GM18519 (cell line): ENCODE results near the gene KIFC3.
"Not testable (repeated sequence)": the region's sequence is repeated elsewhere in the genome, so short reads cannot be mapped to it uniquely, and the experiment has no call there.

ENCODE experiments used
- ATAC-seq: cut with Tn5 transposase; IDR thresholded peaks from one replicate; pipeline ENCODE4 v1.9.1; 2021; ENCODE audit warnings: mild to moderate bottlenecking, moderate library complexity; ENCODE audit not compliant: unreplicated experiment, low FRiP score

KIFC3 gene

GRCh38 chr16:57726433-57726947 is 75.8 kb downstream of the KIFC3 start:
- no peak for ATAC-seq

- no peak for ATAC-seq
These were observed 76.3 kb downstream of the KIFC3 start for GRCh38 chr16:57725976-57726375.

DNA sequence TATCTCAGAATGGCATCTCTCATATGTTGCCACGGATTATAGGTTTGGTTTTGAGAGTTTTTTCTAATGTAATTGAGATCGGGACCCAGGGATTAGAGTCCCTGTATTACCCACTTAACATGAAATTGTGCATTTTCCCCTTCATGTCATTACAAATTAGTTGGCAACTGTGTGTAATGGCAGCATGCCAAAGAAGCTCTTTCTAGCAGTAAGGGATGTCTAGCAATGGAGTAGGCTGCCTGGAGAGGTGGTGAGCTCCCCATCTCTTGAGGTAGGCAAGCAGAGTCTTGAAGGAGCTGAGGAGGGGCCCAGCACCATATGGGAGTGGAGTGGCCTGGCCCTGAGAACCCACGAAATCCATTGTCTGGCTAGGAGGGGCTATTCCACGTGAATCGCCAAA is 76.7 kb downstream of the KIFC3 start:
- no peak for ATAC-seq

DNA sequence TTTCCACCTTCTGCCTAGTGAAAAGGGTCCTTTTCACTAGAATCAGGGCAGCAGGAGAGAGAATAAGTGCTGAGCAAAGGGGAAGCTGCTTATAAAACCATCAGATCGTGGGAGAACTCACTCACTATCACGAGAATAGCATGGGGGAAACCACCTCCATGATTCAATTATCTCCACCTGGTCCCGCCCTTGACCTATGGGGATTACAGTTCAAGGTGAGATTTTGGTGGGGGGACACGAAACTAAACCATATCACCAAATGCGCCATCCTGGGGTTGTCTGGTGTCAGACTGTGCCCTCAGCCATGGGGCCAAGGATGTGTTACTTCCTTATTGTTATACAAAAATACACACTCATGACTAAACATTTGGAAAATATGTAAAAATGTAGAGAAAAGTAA is 77.1 kb downstream of the KIFC3 start:
- no peak for ATAC-seq

GRCh38 chr16:57724531-57724930 is 77.8 kb downstream of the KIFC3 start:
- ATAC-seq, result no peak

- ATAC-seq, result no peak
These were observed 79.1 kb downstream of the KIFC3 start for GRCh38 chr16:57723170-57723569.

DNA sequence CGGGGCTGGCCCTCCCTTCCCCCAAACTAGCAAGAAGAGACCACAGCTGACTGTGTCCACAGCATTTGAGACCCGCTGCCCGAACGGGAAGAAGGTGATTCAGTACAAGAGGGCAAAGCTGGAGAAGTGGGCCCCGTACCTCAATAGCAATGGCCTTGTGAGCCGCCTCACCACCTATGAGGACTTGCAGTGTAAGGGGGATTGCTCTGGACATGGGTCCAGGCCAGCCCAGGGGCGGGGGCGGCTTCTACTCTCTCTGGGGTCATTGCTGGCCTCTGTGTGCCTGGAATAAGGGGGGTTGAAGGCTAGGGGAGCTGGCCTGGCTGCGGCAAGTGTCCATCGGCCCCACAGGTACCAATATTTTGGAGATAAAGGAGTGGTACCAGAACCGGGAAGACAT is 79.6 kb downstream of the KIFC3 start:
- ATAC-seq, result no peak

DNA sequence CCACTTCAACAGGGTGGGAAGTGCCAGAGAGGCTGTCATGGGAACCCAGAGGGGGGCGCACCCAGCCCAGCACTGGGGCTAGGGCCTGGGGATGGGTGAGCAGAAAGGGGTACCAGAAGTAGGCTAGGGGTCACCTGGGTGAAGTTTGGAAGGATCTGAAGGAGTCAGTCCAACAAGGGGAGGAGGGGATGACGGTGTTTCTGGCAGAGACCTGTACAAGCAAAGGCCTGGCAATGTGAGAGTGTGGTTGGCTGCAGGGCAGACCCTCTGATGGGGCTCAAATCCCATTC is 80.1 kb downstream of the KIFC3 start:
- no peak for ATAC-seq

DNA sequence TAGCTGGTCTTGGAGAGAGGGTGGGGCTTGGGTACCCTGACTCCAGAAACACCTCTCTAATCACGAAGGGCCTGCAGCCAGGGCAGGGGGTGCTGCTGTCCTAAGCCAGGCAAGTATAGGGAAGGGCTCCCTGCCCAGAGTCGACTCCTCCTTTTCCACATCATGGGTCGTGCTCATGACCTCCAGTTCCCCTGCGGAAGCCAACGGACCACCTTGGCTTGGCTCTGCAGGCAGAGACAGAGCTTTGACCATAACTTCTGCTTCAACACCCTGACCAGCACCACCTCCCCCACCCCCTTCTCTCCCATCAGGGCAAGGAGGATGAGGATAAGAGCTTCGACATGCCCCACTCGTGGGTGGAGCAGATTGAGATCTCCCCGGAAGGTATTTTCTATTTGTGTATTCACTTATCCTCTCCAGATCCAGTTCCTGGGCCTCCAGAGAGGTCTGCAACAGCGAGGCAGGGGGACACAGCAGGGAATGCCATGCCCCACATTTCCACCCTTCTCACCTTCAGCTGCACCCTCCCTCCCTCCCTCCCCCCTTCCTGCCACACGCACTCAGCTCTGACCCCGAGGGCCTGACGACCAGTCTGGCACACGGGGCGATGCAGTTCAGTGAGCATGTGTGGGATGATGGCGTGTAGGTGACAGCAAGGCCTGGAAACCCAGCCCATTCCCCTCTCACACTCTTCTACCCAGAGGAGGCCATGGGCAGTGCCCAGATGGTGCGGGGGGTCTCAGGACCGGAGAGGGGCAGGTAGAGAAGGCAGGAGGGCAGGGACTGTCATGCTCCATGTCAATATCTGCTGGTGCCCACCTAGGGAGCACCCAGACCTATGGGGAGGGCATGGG is 80.7 kb downstream of the KIFC3 start:
- ATAC-seq, result no peak

GRCh38 chr16:57720142-57720575 is 82.1 kb downstream of the KIFC3 start:
- no peak for ATAC-seq

DNA sequence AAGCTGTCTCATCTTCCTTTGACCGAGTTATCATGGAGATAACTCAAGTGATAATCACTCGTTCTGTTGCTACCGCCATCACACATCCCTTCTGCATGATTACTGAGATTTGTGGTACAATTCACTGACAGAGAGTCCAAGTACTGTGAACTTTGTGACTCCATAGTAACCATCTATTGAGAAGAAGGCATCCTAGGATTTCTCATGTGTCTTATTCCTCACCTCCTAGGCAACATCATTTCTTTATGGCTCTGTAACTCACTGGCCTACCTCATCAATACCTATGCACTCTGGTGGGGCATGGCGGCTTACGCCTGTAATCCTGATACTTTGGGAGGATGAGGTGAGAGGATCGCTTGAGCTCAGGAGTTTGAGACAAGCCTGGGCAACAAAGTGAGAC is 88.2 kb downstream of the KIFC3 start:
- ATAC-seq, result no peak

- ATAC-seq, result no peak
These were observed 88.7 kb downstream of the KIFC3 start for GRCh38 chr16:57713596-57713995.

DNA sequence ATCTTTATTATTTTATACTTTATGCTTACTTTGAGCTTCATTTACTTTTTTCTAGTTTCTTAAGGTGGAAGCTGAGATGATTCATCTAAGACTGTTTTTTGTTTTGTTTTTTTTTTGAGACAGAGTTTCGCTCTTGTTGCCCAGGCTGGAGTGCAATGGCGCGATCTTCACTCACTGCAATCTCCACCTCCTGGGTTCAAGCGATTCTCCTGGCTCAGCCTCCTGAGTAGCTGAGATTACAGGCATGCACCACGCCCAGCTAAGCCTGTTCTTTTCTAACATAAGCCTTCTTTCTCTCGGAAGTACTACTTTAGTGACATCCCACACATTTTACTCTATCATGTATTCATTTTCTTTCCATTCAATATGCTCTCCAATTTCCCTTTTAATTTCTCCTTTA is 89.7 kb downstream of the KIFC3 start:
- ATAC-seq, result not testable (repeated sequence)

DNA sequence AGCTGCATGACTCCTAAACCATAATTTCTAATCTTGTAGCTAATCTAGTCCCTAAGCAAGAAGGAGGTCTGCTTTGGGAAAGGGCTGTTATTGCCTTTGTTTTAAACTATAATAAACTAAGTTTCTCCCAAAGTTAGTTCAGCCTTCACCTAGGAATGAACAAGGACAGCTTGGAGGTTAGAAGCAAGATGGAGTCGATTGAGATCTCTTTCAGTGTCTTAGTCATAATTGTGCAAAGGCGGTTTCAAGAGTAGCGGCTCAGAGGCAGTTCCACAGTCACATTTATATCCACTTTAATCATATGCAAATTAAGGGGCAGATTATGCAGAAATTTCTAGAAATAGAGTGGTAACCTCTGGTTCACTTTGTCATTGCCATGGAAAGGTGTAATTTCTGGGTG is 90.3 kb downstream of the KIFC3 start:
- no peak for ATAC-seq

GRCh38 chr16:57711346-57711745 is 90.9 kb downstream of the KIFC3 start:
- no peak for ATAC-seq

- ATAC-seq, result no peak
These were observed 92.6 kb downstream of the KIFC3 start for GRCh38 chr16:57709663-57710062.
